HEK293 (cell line): Measurements from ENCODE around the gene SPINK2.

Source experiments
- CTCF ChIA-PET: fragments of 350-600 bp; formaldehyde crosslinking; extraction: SDS; loops from one replicate; lab custom pipeline; 2021; ENCODE audit warnings: antibody characterized with exemption; lab: Yijun Ruan, JAX
- POLR2A ChIA-PET: fragments of 300-600 bp; formaldehyde crosslinking; extraction: SDS; loops from one replicate; lab custom pipeline; 2020; ENCODE audit warnings: antibody characterized with exemption, inconsistent platforms; lab: Yijun Ruan, JAX
- H3K27ac ChIP-seq: fragments of 200-500 bp; sonication (Bioruptor generic); 2 replicates; pipeline ENCODE4 v1.5.1; 2014; ENCODE audit warnings: low read depth, low read length, control low read depth, inconsistent platforms; ENCODE audit errors: extremely low read depth
- H3K36me3 ChIP-seq, 2 experiments: fragments of 200-500 bp in 1 of 2; sonication (Bioruptor generic) in 1 of 2; 1 replicate in 1 of 2; 2 replicates in 1 of 2; pipeline ENCODE4 v1.5.1; 2014 to 2017; ENCODE audit warnings: inconsistent platforms in 2 of 2, low read length in 2 of 2; ENCODE audit not compliant: control insufficient read depth in 2 of 2, insufficient read depth in 1 of 2
- H3K4me1 ChIP-seq: fragments of 200-500 bp; sonication (Bioruptor generic); 2 replicates; pipeline ENCODE4 v1.5.1; 2014; ENCODE audit warnings: mild to moderate bottlenecking, low read length, inconsistent platforms; ENCODE audit not compliant: control insufficient read depth, insufficient read depth
- H3K4me3 ChIP-seq: 2 replicates; pipeline ENCODE4 v1.5.1; 2011; ENCODE audit warnings: low read depth, mild to moderate bottlenecking, control low read depth, low read length, moderate library complexity
- H3K9me3 ChIP-seq: fragments of 200-500 bp; sonication (Bioruptor generic); 2 replicates; pipeline ENCODE4 v1.5.1; 2014; ENCODE audit warnings: low read depth, low read length, inconsistent platforms; ENCODE audit not compliant: control insufficient read depth, insufficient read depth
- BCL6B ChIP-seq: fragments of 450-650 bp; formaldehyde crosslinking; IDR thresholded peaks from 2 replicates; pipeline ENCODE4 v1.5.1; 2017; ENCODE audit warnings: missing biosample characterization, missing genetic modification characterization
- GFI1B ChIP-seq: fragments of 450-650 bp; formaldehyde crosslinking; IDR thresholded peaks from 2 replicates; pipeline ENCODE4 v1.5.1; 2016; ENCODE audit warnings: missing biosample characterization, missing genetic modification characterization
- PRDM4 ChIP-seq: fragments of 450-650 bp; formaldehyde crosslinking; IDR thresholded peaks from 2 replicates; pipeline ENCODE4 v1.5.1; 2017; ENCODE audit warnings: missing biosample characterization, missing genetic modification characterization
- SALL2 ChIP-seq: fragments of 450-650 bp; formaldehyde crosslinking; IDR thresholded peaks from 2 replicates; pipeline ENCODE4 v1.5.0; 2017; ENCODE audit warnings: missing biosample characterization, mild to moderate bottlenecking, missing genetic modification characterization, borderline replicate concordance
- SCRT2 ChIP-seq: fragments of 450-650 bp; formaldehyde crosslinking; IDR thresholded peaks from 2 replicates; pipeline ENCODE4 v1.5.1; 2016; ENCODE audit warnings: missing biosample characterization, missing genetic modification characterization
- SP3 ChIP-seq: fragments of 450-650 bp; formaldehyde crosslinking; IDR thresholded peaks from 2 replicates; pipeline ENCODE4 v1.5.1; 2016; ENCODE audit warnings: missing biosample characterization, missing genetic modification characterization
- SP7 ChIP-seq: fragments of 450-650 bp; formaldehyde crosslinking; IDR thresholded peaks from 2 replicates; pipeline ENCODE4 v1.5.1; 2016; ENCODE audit warnings: missing biosample characterization, missing genetic modification characterization
- ZBTB17 ChIP-seq: fragments of 450-650 bp; formaldehyde crosslinking; IDR thresholded peaks from 2 replicates; pipeline ENCODE4 v1.5.1; 2016; ENCODE audit warnings: missing biosample characterization, missing genetic modification characterization
- ZBTB21 ChIP-seq: fragments of 450-650 bp; formaldehyde crosslinking; IDR thresholded peaks from 2 replicates; pipeline ENCODE4 v1.5.1; 2017; ENCODE audit warnings: missing biosample characterization, missing genetic modification characterization
- ZNF10 ChIP-seq: fragments of 450-650 bp; formaldehyde crosslinking; IDR thresholded peaks from 2 replicates; pipeline ENCODE4 v1.5.1; 2017; ENCODE audit warnings: missing biosample characterization, missing genetic modification characterization
- ZNF121 ChIP-seq: fragments of 450-650 bp; formaldehyde crosslinking; IDR thresholded peaks from 2 replicates; pipeline ENCODE4 v1.5.1; 2016; ENCODE audit warnings: missing biosample characterization, missing genetic modification characterization
- ZNF175 ChIP-seq: fragments of 450-650 bp; formaldehyde crosslinking; IDR thresholded peaks from 2 replicates; pipeline ENCODE4 v1.5.1; 2016; ENCODE audit warnings: missing biosample characterization, missing genetic modification characterization
- ZNF211 ChIP-seq: fragments of 450-650 bp; formaldehyde crosslinking; IDR thresholded peaks from 2 replicates; pipeline ENCODE4 v1.5.1; 2016; ENCODE audit warnings: low read depth, missing biosample characterization, missing genetic modification characterization
- ZNF214 ChIP-seq: fragments of 450-650 bp; formaldehyde crosslinking; IDR thresholded peaks from 2 replicates; pipeline ENCODE4 v1.5.1; 2017; ENCODE audit warnings: missing biosample characterization, mild to moderate bottlenecking, missing genetic modification characterization, borderline replicate concordance
- ZNF239 ChIP-seq: fragments of 450-650 bp; formaldehyde crosslinking; IDR thresholded peaks from 2 replicates; pipeline ENCODE4 v1.5.1; 2016; ENCODE audit warnings: missing biosample characterization, missing genetic modification characterization
- ZNF24 ChIP-seq: fragments of 450-650 bp; formaldehyde crosslinking; IDR thresholded peaks from 2 replicates; pipeline ENCODE4 v1.5.1; 2016; ENCODE audit warnings: missing biosample characterization, missing genetic modification characterization
- ZNF501 ChIP-seq: fragments of 450-650 bp; formaldehyde crosslinking; IDR thresholded peaks from 2 replicates; pipeline ENCODE4 v1.5.1; 2016; ENCODE audit warnings: missing biosample characterization, missing genetic modification characterization
- ZNF529 ChIP-seq: fragments of 450-650 bp; formaldehyde crosslinking; IDR thresholded peaks from 2 replicates; pipeline ENCODE4 v1.5.1; 2017; ENCODE audit warnings: missing genetic modification characterization, missing biosample characterization; ENCODE audit not compliant: insufficient replicate concordance
- ZNF600 ChIP-seq: fragments of 450-650 bp; formaldehyde crosslinking; IDR thresholded peaks from 2 replicates; pipeline ENCODE4 v1.5.1; 2016; ENCODE audit warnings: missing biosample characterization, missing genetic modification characterization
- ZNF624 ChIP-seq: fragments of 450-650 bp; formaldehyde crosslinking; IDR thresholded peaks from 2 replicates; pipeline ENCODE4 v1.5.1; 2017; ENCODE audit warnings: missing biosample characterization, missing genetic modification characterization
- ZNF639 ChIP-seq: fragments of 450-650 bp; formaldehyde crosslinking; IDR thresholded peaks from 2 replicates; pipeline ENCODE4 v1.5.1; 2016; ENCODE audit warnings: missing biosample characterization, missing genetic modification characterization
- ZNF645 ChIP-seq: fragments of 450-650 bp; formaldehyde crosslinking; IDR thresholded peaks from 2 replicates; pipeline ENCODE4; 2016; ENCODE audit warnings: missing biosample characterization, missing genetic modification characterization
- ZNF654 ChIP-seq: fragments of 450-650 bp; formaldehyde crosslinking; IDR thresholded peaks from 2 replicates; pipeline ENCODE4 v1.5.1; 2016; ENCODE audit warnings: low read depth, missing biosample characterization, missing genetic modification characterization
- ZSCAN23 ChIP-seq: fragments of 450-650 bp; formaldehyde crosslinking; IDR thresholded peaks from 2 replicates; pipeline ENCODE4 v1.5.1; 2016; ENCODE audit warnings: missing biosample characterization, missing genetic modification characterization
- TF ChIP-seq, protein P1 (sequence below): fragments of 450-650 bp; IDR thresholded peaks from 2 replicates; pipeline ENCODE4 v1.5.1; 2018; ENCODE audit warnings: missing biosample characterization, missing genetic modification characterization
- TF ChIP-seq, protein P2 (sequence below): fragments of 450-650 bp; formaldehyde crosslinking; IDR thresholded peaks from 2 replicates; pipeline ENCODE4 v1.5.1; 2016; ENCODE audit warnings: missing biosample characterization, missing genetic modification characterization

The SPINK2 gene

DNA sequence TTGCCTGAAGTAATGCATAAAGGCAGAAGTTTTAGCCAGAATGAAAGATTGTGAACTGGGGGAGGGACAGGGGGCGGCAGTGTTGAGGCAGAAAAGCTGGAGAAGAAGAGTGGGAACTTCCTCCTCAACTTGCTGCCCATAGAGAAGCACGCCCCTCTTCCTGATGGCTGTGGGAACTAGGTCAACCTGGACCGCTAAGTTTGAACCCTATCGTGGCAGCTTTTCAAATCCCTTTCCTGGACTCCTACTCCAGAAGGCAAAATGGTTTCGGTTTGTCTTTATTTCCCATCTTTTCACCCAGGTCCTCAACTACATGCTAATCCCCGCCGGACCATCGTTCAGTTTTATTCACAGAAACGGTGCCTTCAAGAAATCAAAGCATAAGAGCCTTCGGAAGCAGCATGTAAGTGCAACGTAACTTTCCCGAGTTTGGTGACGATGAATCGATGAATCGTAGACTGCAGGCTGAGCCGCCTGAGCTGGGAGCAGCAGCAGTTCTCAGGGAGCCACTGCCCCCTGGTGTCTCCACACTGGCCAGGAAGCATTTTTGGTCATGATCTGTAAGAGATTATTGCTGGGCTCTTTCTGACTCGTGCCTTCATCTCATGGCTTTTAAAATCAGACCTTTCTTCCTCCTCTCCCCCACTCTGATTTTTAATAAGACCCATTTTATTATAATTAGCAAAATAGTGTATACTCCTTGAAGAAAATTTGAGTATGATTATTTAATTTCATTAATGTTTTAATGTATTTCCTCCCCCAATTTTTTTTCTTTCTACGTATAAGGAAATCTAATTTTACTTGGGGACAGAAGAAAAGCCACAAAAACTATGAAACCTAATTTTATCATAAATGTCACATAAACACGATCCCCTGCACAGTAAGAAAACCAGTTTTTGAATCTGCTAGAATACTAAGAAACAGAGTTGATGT lies 21.4 kb downstream of the SPINK2 start:
- ChIA-PET CTCF (interaction anchor here (0.6 to 2.4 kb wide), 11 partner anchors 11 to 1063 kb away, joined by 3 to 11 read pairs (median 3); no protein-coding TSS in a partner anchor), POLR2A (no interaction called here)
- TF ChIP-seq ZNF121 (no peak), ZNF214 (tag by site-specific recombination) (no peak), ZNF645 (tag by site-specific recombination) (no peak), SP3 (tag by site-specific recombination) (no peak), ZBTB21 (no peak), ZNF529 (no peak), PRDM4 (tag by site-specific recombination) (no peak), GFI1B (tag by site-specific recombination) (no peak), ZNF175 (no peak), ZNF10 (tag by site-specific recombination) (no peak), SCRT2 (tag by site-specific recombination) (no peak), SP7 (tag by site-specific recombination) (0 out of 2 replicates have a peak, but pooled peaks have one; percentile 26), SALL2 (no peak), BCL6B (no peak), ZBTB17 (tag by site-specific recombination) (peak; percentile 93), ZNF501 (tag by site-specific recombination) (no peak), ZNF600 (tag by site-specific recombination) (0 out of 2 replicates have a peak, but pooled peaks have one; percentile 8), ZNF239 (tag by site-specific recombination) (no peak), ZNF654 (peak; percentile 83), ZNF639 (tag by site-specific recombination) (no peak), ZNF211 (tag by site-specific recombination) (no peak), ZNF624 (tag by site-specific recombination) (no peak), ZNF24 (tag by site-specific recombination) (no peak), ZSCAN23 (no peak)
- TF ChIP-seq, protein P1, sequence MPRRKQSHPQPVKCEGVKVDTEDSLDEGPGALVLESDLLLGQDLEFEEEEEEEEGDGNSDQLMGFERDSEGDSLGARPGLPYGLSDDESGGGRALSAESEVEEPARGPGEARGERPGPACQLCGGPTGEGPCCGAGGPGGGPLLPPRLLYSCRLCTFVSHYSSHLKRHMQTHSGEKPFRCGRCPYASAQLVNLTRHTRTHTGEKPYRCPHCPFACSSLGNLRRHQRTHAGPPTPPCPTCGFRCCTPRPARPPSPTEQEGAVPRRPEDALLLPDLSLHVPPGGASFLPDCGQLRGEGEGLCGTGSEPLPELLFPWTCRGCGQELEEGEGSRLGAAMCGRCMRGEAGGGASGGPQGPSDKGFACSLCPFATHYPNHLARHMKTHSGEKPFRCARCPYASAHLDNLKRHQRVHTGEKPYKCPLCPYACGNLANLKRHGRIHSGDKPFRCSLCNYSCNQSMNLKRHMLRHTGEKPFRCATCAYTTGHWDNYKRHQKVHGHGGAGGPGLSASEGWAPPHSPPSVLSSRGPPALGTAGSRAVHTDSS (tag by site-specific recombination) = no peak; the same call in 1 of the 2 replicates
- TF ChIP-seq, protein P2, sequence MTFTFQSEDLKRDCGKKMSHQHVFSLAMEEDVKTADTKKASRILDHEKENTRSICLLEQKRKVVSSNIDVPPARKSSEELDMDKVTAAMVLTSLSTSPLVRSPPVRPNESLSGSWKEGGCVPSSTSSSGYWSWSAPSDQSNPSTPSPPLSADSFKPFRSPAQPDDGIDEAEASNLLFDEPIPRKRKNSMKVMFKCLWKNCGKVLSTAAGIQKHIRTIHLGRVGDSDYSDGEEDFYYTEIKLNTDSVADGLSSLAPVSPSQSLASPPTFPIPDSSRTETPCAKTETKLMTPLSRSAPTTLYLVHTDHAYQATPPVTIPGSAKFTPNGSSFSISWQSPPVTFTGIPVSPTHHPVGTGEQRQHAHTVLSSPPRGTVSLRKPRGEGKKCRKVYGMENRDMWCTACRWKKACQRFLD (tag by site-specific recombination) = no peak

More for the DNA sequence above, 21.4 kb downstream of the SPINK2 start:
- Histone ChIP-seq H3K36me3 (no peaks in the 10 kb centered on the region), H3K27ac (no peak overlapping the region), H3K9me3 (no peaks in the 10 kb centered on the region), H3K4me3 (peak overlapping the region; percentile 46), H3K4me1 (no peaks in the 10 kb centered on the region)
